Esophagus mucosa (tissue), 1 donor: Measurements from ENCODE around the gene LANCL2. TPM values are rescaled to one million over a fixed set of nuclear protein-coding genes. Genes with fewer than 3 reads are reported as not detected.

Experiments used
- ATAC-seq: fragments of 200-7000 bp; cut with Tn5 transposase; one replicate; pipeline ENCODE4 v1.9.1; 2020
- total RNA-seq: library from RNA; stranded (reverse); gene quantifications from one replicate; pipeline ENCODE4 v1.2.4, GENCODE V29; 2023
- donor health status: DM: yes; HTN: yes; CAD: no.

LANCL2 gene
- total RNA-seq, 1 donor from 2014 or later = 10.0 TPM

GRCh38 chr7:55438085-55438756 is 73.1 kb downstream of the LANCL2 start:
- ATAC-seq = no peak

- ATAC-seq = no peak
These were observed 73.8 kb downstream of the LANCL2 start for GRCh38 chr7:55438757-55439525.

- no peak for ATAC-seq
These were observed 74.5 kb downstream of the LANCL2 start for GRCh38 chr7:55439627-55440026.

GRCh38 chr7:55440040-55440690 is 75.0 kb downstream of the LANCL2 start:
- no peak for ATAC-seq

GRCh38 chr7:55441002-55441401 is 75.9 kb downstream of the LANCL2 start:
- ATAC-seq = no peak

- no peak for ATAC-seq
These were observed 76.8 kb downstream of the LANCL2 start for GRCh38 chr7:55441774-55442522.

- no peak for ATAC-seq
These were observed 79.6 kb downstream of the LANCL2 start for GRCh38 chr7:55444786-55445185.

- no peak for ATAC-seq
These were observed 83.4 kb downstream of the LANCL2 start for GRCh38 chr7:55448526-55448925.

- ATAC-seq = no peak
These were observed 84.3 kb downstream of the LANCL2 start for GRCh38 chr7:55449205-55449991.

- ATAC-seq = no peak
These were observed 84.9 kb downstream of the LANCL2 start for GRCh38 chr7:55449992-55450535.

- no peak for ATAC-seq
These were observed 87.8 kb downstream of the LANCL2 start for GRCh38 chr7:55452971-55453370.

- no peak for ATAC-seq
These were observed 92.7 kb downstream of the LANCL2 start for GRCh38 chr7:55457801-55458200.

GRCh38 chr7:55458351-55458750 is 93.2 kb downstream of the LANCL2 start:
- no peak for ATAC-seq

GRCh38 chr7:55463686-55464262 is 98.6 kb downstream of the LANCL2 start:
- ATAC-seq = no peak

GRCh38 chr7:55464422-55464821 is 99.3 kb downstream of the LANCL2 start:
- no peak for ATAC-seq

- no peak for ATAC-seq
These were observed 100.6 kb downstream of the LANCL2 start for GRCh38 chr7:55465691-55466090.

GRCh38 chr7:55467047-55467593 is 102.0 kb downstream of the LANCL2 start:
- ATAC-seq = no peak

GRCh38 chr7:55468495-55468894 is 103.4 kb downstream of the LANCL2 start:
- no peak for ATAC-seq

- ATAC-seq = no peak
These were observed 104.1 kb downstream of the LANCL2 start for GRCh38 chr7:55469271-55469681.

- ATAC-seq = no peak
These were observed 104.6 kb downstream of the LANCL2 start for GRCh38 chr7:55469721-55470120.

GRCh38 chr7:55470261-55470660 is 105.1 kb downstream of the LANCL2 start:
- ATAC-seq = no peak
